ENCODE data around the gene SLC5A10.

SLC5A10 gene

DNA sequence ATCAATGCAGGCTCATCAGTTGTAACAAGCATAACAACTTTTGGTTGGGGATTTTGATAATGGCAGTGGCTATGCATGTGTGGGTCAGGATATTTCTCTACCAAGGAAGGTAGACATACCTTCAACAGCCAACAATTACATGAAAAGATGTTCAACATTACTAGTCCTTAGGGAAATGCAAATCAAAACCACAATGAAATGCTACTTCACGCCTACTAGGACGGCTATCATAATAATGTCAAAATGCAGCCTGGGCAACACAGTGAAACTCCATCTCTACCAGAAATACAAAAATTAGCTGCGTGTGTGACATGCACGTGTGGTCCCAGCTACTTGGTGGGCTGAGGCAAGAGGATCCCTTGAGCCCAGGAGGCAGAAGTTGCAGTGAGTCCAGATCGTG, 7.3 kb upstream of the SLC5A10 start:
- DNase-seq (ENCODE audit: extremely low spot score) = no peak
- ChIA-PET CTCF (interaction anchor here (1.1 to 4.3 kb wide), 2 partner anchors 12 to 16 kb away, joined by 4 to 26 read pairs; no protein-coding TSS in a partner anchor), POLR2A (no interaction called here)
- TF ChIP-seq, protein P1, sequence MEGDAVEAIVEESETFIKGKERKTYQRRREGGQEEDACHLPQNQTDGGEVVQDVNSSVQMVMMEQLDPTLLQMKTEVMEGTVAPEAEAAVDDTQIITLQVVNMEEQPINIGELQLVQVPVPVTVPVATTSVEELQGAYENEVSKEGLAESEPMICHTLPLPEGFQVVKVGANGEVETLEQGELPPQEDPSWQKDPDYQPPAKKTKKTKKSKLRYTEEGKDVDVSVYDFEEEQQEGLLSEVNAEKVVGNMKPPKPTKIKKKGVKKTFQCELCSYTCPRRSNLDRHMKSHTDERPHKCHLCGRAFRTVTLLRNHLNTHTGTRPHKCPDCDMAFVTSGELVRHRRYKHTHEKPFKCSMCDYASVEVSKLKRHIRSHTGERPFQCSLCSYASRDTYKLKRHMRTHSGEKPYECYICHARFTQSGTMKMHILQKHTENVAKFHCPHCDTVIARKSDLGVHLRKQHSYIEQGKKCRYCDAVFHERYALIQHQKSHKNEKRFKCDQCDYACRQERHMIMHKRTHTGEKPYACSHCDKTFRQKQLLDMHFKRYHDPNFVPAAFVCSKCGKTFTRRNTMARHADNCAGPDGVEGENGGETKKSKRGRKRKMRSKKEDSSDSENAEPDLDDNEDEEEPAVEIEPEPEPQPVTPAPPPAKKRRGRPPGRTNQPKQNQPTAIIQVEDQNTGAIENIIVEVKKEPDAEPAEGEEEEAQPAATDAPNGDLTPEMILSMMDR (IDR thresholded peaks at IDR 0.05; ENCODE audit: control extremely low read depth, extremely low read depth, low read depth, missing control alignments) = no peak

- ChIA-PET CTCF (interaction anchor here (1.3 to 1.6 kb wide), 3 partner anchors 8 to 14 kb away, joined by 3 to 5 read pairs (median 4); no protein-coding TSS in a partner anchor), POLR2A (no interaction called here)
- TF ChIP-seq, protein P1 (IDR thresholded peaks at IDR 0.05; ENCODE audit: control extremely low read depth, extremely low read depth, low read depth, missing control alignments) = no peak
- no peak for DNase-seq (ENCODE audit: extremely low spot score)
Observed at GRCh38 chr17:18946536-18946935, 5.4 kb upstream of the SLC5A10 start.

DNA sequence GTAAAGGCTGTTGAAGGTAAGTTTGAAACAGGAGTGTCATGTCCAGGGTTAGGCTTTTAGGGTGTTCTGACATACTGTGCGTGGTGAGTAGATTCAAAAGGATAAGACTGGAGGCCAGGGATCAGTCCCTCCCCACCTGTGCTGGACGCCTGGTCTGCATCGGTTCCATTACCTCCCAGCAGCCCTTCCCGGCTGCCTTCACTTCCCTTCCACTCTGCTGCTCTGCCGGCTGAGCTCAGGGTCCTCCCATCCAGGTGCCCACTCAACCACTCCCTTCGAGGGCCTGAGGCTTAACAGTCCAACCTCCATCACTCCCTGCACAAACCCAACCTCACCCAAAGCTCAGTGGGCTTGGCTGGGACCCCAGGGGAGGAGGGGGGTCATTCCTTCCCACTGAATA, 4.1 kb upstream of the SLC5A10 start:
- CTCF ChIA-PET = interaction anchor here (3.0 kb wide), 1 partner anchor 14 kb away, joined by 25 read pairs; no protein-coding TSS in a partner anchor
- POLR2A ChIA-PET = interaction anchor here (0.6 kb wide), 2 partner anchors 11 to 155 kb away, joined by 3 read pairs; no protein-coding TSS in a partner anchor
- no peak for DNase-seq (ENCODE audit: extremely low spot score)
- TF ChIP-seq, protein P1 (IDR thresholded peaks at IDR 0.05; ENCODE audit: control extremely low read depth, extremely low read depth, low read depth, missing control alignments) = no peak

- TF ChIP-seq, protein P1 (IDR thresholded peaks at IDR 0.05; ENCODE audit: control extremely low read depth, extremely low read depth, low read depth, missing control alignments) = no peak
Observed at GRCh38 chr17:18948476-18949006, 3.4 kb upstream of the SLC5A10 start.

DNA sequence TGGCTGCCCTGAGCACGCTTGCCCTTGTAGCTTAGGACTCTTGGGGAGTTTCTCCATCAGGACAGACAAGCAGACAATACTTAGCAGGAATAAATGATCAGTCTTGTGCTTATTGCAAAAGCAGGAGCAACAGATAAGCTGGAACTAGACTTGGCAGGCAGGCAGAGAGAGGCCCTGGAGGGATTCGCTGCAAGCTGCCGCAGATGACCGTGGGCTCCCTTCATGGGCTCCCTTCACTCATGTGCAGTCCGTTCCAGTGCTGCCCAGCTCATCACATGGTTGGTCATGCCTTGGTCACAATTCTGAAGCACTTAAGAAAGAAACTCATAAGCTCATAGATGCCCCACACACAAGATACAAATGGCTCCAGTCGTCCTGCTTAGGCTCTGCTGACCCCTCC, 2.4 kb upstream of the SLC5A10 start:
- DNase-seq (ENCODE audit: extremely low spot score) = no peak
- ChIA-PET POLR2A (no interaction called here), CTCF (interaction anchor here (3.0 kb wide), 1 partner anchor 12 kb away, joined by 25 read pairs; no protein-coding TSS in a partner anchor)
- TF ChIP-seq, protein P1 (IDR thresholded peaks at IDR 0.05; ENCODE audit: control extremely low read depth, extremely low read depth, low read depth, missing control alignments) = no peak

More at GRCh38 chr17:18948476-18949006, 3.4 kb upstream of the SLC5A10 start:
- ChIA-PET POLR2A (interaction anchor here (0.6 kb wide), 2 partner anchors 10 to 156 kb away, joined by 3 read pairs; no protein-coding TSS in a partner anchor), CTCF (interaction anchor here (3.0 kb wide), 1 partner anchor 13 kb away, joined by 25 read pairs; no protein-coding TSS in a partner anchor)
- DNase-seq (ENCODE audit: extremely low spot score) = no peak

DNA sequence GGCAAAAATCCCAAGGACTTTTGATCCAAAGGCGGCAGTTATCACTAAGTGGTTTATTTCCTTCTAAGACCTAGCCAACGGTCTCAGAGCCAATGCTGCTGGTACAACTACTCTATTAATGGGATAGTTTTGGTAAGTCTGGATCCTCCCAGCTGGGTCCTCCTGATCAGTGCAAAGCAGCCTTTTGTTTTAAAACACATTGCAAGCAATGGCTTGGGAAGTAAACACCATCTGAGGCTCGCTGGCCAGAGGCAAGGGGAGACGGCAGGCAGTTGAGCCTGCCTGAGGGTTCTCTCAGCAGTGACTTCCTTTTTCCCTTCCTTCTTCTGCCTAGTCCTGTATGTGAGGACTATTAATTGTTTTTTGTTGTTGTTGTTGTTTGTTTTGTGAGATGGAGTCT, 1.6 kb upstream of the SLC5A10 start:
- POLR2A ChIA-PET = no interaction called here
- no peak for DNase-seq (ENCODE audit: extremely low spot score)
- TF ChIP-seq, protein P1 (IDR thresholded peaks at IDR 0.05; ENCODE audit: control extremely low read depth, extremely low read depth, low read depth, missing control alignments) = no peak
- CTCF ChIA-PET = interaction anchor here (3.0 kb wide), 1 partner anchor 11 kb away, joined by 25 read pairs; no protein-coding TSS in a partner anchor

Data from GM10248 (cell line).